ENCODE data around the gene GLP2R. TPM values are rescaled to one million over a fixed set of nuclear protein-coding genes. Genes with fewer than 3 reads are reported as not detected.

The GLP2R gene
- total RNA-seq, 1 experiment from 2014 or later: not detected

DNA sequence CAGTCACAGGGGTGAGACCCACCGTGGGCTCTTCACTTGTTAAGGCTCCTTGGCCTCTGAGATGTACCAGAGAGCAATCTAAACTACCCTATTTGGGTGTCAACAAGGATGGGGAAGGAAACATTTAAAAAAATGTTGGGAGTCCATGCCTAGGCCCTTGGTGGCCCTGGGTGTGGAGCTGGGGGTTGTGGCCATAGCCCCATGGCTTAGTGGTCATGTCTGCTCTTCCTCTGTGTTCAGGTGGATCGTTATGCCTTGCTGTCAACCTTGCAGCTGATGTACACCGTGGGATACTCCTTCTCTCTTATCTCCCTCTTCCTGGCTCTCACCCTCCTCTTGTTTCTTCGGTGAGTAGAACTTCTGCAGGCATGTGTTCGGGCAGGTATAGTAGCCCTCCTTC is 28.5 kb downstream of the GLP2R start:
- no peak for DNase-seq (ENCODE audit: low spot score)

DNA sequence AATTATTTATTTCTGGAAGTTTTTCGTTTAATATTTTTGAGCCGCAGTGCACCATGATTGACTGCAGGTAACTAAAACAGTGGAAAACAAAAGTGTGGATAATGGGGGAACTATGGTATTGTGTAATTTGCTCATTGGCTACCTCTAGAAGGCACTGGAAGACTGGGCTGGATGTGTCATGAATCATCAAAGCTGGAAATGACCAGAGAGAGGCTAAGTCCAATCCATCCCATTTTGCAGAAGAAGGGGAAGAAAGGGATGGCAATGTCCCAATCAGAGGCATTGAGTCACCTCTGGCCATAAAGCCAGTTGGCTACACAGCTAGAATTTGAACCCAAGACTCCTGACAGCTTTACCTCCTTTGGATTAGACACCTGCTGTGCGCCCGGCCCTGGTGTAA is 29.3 kb downstream of the GLP2R start:
- DNase-seq (ENCODE audit: low spot score): no peak

DNA sequence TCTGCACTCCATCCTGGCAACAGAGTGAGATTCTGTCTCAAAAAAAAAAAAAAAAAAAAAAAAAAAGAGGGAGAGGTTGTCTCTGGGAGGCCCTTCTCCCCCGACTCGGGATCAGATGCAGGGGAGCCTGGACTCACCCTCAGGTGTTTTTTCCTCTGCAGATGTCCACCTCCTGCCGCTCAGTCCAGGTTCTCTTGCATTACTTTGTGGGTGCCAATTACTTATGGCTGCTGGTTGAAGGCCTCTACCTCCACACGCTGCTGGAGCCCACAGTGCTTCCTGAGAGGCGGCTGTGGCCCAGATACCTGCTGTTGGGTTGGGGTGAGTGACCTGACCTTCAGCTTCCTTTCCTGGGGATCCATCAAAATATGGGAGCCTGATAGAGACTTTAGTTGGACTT is 34.1 kb downstream of the GLP2R start:
- DNase-seq (ENCODE audit: low spot score): no peak

DNA sequence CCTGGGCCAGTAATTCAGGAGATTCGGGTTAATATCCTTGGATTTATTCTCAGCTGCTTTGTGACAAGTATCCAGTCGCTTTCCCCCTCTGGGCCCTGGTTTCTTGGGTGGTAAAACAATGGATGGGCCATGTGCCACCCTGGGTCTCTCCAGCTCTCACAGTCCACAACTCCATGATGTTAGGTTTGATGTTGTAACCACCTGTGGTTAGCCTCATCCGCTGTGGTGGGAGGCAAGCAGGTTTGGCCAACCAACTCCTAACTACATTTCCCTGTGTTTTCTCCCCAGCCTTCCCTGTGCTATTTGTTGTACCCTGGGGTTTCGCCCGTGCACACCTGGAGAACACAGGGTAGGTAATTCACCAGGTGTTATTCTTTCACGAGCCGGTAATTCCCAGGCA is 35.1 kb downstream of the GLP2R start:
- no peak for DNase-seq (ENCODE audit: low spot score)

DNA sequence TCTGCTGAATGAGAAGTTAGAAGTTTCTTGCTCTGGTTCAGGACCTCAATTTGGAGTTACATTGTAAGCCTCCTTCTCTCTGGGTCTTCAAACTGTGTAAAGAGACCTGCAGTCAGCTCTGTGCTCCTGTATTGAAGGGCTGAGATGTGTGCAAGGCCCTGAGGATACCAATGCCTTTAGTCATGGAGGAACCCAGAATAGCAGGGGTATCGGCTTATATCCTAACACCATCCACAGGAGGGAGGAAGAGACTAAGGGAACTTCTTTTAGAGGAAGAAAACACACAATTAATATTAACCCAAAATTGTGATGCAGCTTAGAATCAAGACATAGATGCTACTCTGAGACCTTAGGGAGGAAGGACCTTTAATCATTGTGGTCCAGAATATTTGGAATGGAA is 36.5 kb downstream of the GLP2R start:
- no peak for DNase-seq (ENCODE audit: low spot score)

DNA sequence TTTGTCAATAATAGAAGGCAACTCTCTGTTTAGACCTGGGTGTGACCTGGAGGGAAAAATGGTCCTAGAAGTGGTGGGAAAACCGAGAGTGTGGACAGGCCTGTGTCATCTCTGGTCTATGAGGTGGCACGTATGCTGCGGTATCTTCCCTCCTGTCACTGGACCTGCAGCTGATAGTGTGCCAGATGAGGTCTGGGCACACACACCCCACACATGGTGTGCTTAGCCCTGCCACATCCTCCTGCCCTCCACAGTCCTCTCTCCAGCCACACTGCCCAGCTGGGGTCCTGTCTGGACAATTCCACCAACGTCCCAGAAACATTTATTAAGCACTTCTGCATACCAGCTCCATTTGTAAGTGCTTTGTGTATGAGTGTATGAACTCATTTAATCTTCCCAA is 37.2 kb downstream of the GLP2R start:
- no peak for DNase-seq (ENCODE audit: low spot score)

DNA sequence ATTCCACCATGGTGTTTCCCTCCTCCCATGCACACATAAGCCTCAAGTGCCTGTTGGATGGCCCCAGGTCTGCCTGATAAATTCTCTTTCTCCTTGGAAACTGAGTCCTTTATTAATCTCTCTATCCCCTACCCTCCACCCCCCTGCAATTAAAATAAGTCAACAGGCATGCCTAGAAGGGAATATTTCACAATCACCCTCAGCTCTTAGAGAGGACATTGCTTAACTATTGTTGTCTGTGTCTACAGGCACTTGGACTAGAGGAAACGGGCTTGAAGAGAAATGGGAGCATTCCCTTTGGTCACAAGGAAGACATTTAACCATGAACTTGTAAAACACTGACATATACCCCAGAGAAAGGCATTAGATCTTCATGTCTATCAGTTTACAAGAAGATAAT is 39.9 kb downstream of the GLP2R start:
- DNase-seq (ENCODE audit: low spot score): no peak

DNA sequence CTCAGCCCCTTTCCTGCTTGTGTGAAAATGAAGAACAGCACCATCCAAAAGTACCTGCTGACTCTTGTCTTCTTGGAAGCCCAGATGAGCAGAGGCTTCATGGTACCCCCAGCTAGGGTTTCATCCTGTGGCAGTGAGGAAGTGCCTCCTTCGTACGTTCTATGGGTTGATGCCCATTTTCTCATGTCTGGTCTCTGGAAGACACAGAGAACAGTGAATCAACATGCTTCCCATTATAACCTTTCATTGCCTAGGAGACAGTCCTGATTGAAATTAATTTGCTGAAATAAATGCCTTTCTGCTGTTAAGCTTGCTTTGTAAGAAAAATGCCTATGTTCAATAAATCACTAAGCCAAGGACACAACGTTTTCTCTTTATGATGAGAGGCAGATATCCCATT is 42.8 kb downstream of the GLP2R start:
- DNase-seq (ENCODE audit: low spot score): no peak

DNA sequence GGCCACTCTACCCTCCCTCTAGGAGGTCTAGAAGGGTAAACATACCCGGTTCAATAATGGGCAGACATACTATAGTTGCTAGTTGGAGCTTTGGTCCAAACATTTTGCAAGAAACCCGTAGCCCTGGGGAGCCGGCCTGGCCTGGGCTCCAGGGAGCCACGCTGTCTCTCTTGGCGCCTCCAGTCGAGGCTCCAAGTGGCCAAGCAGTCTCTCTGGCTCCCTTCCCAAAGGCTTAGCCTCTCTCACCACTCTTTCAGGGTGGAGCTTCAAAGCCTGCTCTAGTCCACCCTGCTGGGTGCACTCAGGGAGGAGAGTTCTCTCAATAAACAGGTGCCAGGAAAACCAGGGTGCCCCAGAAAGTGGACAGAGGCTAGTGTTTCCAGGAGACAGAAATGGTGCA is 47.1 kb downstream of the GLP2R start:
- no peak for DNase-seq (ENCODE audit: low spot score)

DNA sequence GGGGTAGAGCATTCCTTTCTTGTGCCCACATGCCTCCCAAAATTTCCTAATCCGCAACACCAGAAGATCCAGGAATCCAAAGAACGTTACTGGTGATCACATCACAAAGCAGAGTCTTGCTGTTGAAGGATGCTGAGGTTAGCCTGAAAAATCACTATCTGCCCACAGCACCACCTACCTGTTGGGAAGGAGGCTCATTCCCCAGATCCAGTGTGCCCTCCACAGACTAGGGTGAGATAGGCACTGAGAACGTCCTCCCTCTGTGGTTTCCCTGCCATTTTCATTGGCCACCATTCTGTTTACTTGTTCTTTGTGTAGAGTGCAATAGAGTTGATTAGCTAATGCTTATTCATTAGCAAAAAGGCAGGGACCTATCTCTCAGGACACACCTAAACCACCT is 49.0 kb downstream of the GLP2R start:
- DNase-seq (ENCODE audit: low spot score): no peak

DNA sequence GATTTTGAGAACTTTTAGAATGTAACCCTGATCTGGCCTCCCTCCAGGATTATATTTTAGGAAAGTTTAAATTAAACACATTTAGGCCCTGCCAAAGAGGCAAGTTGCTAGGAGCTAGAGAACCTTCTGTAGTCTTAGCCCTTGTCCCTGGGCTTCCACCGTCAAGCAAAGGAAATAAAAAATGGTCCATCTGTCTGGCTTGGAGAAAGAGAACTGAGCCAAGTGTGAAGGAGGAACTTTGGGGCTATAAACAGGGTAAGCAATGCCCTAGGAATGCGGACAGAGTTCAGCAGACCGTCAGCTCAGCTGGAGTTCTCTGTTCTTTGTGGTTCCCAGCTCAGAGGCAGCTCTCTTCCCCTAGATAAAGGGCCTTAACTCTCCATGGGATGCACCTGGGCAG is 49.7 kb downstream of the GLP2R start:
- peak; percentile 61 for DNase-seq (ENCODE audit: low spot score)

DNA sequence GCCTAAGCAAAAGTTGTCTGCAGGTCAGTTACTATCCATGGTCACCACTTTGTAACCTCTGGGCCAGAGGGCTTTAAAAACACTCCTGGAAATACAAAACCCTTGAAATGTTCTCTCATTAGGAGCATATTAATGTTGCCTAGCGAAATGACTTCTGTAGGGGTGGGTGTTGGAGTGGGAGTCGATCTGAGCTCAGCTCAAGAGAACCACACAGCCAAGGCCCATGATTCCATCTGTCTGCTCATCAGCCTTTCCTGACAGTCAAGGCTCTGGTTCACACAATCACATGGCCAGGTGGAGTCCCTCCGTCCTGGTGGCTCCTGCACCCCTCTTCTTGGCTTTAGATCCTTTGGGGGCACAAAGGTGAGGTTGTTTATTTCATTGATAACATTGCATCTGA is 52.6 kb downstream of the GLP2R start:
- DNase-seq (ENCODE audit: low spot score): no peak

DNA sequence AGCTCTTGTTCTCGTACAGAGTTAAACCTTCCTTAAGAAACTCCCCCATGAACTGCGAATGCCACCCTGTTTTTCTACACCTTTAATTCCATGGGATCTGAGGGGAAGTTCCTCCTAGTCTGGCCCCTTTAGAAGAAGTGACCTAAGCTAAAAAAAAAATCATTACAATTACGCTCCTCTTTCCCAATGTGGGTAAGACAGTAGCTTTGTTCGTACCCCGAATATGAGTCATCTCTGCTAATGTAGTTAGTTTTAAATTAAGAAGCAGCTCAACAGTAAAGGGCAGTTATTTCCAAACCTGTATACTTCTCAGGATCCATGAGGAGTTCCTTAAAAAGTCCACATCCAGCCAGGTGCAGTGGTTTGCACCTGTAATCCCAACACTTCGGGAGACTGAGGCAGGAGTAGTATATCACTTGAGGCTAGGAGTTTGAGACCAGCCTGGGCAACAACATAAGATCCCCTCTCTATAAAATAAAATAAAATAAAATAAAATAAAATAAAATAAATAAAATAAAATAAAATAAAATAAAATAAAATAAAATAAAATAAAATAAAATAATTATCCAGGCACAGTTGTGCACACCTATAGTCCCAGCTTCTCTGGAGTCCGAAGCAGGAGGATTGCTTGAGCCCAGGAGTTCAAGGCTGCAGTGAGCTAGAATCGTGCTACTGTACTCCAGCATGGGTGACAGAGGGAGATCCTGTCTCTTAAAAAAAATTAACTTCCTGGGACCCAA is 53.2 kb downstream of the GLP2R start:
- DNase-seq (ENCODE audit: low spot score): no peak

DNA sequence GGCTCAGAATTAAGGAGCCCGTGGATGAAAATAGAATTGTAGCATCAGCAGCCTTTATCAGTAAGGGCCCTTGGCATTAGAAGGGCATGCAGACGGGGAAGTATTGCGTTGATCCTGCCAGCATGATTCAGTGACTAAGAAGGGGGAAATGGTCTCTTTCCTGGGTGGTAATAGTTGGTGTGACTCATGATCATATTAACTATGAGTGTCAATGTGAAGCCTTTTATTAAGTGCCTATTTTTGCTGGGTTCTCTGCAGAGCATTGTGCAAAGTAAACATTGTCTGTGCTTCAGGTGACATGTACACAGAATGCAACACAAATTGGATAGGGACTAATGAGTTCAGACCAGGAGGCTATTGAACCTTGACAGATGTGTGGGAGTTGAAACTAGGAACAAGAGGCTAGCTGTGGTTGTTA is 54.9 kb downstream of the GLP2R start:
- DNase-seq (ENCODE audit: low spot score): peak; percentile 56

DNA sequence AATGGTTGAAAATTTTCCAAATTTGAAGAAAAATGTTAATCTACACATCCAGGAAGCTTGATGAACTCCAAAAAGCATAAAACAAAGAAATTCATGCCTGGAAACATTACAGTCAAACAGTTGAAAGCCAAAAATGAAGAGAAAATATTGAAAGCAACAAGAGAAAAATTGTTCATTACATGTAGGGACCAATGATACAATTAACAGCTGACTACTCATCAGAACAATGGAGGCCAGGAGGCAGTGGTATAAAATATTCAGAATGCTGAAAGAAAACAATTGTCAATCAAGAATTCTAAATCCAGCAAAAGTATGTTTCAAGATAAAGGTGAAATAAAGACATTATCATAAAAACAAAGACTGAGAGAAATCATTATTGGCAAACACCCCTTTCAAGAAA is 57.7 kb downstream of the GLP2R start:
- DNase-seq (ENCODE audit: low spot score): no peak

DNA sequence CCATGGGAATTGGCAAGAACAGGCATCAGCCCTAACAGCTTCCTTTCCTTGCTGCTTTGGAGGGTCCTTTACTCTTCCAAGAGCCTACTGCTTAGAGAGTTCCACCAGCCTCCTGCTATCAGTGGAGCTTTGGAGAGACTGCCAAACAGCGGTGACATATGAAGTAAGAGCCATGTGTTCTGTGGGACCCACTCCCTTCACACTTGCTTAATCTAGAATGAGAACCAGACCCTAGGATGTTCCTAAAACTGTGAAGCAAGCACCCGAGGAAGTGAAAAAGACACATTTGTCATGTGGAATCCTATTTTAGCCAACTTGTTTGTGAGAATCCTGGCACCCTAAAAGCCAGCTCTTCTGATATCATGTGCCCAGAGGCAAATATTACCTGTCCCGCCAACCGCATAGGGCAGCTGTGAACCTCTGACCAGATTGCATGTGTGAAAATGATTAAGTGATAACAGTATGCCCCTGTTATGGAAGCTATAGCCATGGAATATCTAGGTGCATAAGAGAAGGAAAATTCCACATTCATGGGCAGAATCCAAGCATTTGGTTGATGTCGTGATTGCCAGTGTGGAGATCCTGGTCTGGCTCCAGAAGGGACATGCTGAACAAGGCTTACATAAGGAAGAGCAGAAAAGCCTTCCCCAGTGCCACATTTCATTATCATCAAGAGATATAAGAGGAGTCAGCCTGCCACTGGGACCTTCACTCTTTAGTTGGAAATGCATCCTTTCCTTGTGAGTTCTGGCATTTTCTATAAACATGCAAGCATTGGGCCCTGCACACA is 60.6 kb downstream of the GLP2R start:
- no peak for DNase-seq (ENCODE audit: low spot score)

DNA sequence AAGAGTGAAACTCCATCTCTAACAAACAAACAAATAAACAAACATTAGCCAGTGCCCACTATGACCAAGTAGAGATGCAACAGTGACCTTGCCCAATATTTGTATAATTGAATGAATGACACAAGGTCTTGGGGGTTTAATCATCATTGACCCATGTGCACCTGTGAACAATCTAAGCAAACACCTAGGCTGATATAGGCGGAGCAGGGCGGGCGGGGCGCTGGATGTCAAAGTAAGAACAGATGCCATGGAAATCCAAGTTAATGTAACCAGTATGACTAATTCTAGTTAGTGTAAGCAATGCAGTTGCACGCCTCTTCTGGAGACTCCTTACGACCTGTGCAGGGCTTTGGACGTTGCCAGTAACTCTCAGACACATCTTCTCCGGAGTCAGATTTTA is 61.8 kb downstream of the GLP2R start:
- DNase-seq (ENCODE audit: low spot score): peak; percentile 13

DNA sequence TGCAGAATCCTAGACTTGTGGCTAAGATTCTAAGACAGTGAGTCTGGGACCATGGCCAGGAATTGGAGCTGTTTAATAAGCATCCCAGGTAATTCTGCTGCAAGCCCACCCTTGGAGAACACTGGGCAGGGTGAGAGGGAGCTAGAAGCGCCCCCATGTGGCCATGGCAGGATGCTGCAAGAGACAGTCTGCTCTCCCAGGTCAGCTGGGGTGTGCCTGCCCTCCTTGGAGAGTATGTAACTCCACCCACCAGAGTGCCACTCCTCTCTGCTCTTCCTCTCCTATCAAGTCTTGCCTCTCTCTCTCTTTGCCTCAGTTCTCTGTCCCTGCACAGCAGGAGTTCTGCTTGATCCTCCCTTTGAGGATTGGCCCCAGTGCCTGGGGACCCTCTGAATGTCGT is 64.4 kb downstream of the GLP2R start:
- peak; percentile 28 for DNase-seq (ENCODE audit: low spot score)

DNA sequence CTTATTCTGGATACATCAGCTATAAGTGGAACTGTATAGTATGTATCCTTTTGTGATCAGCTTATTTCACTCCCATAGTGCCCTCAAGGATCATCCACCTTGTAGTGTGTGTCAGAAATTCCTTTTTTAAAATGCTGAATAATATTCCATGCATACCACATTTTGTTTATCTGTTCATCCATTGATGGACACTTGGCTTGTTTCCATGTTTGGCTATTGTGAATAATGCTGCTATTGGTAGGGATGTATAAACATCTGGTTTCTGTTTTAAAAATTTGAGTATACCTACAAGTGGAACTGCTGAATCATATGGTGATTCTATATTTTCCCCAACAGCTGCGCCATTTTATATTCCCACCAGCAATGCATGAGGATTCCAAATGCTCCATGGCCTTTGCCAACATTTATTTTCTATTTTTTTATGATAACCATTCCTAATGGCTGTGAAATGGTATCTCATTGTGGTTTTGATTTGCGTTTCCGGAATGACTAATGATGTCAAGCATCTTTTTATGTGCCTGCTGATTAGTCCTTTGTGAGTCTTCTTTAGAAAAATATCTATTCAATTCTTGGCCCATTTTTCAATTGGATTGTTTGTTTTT is 67.8 kb downstream of the GLP2R start:
- no peak for DNase-seq (ENCODE audit: low spot score)

DNA sequence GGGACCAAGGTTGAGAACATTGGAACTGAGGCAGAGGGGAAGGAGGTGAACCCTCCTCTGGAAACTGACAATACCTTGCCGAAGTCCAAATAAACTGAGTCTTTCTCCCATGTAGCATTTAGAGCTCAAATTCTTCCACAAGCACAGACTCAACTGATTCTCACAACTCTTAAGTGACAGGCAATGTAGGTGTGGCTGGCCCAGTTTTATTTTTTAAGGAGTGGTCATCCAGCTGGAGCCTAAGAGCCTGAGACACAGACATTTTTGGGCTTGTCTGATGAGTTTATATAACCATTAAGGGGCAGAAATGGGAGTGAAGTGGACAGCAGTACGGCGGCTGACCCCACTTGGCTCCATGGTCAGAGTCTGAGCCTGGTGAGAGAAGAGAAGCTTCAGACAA is 68.5 kb downstream of the GLP2R start:
- DNase-seq (ENCODE audit: low spot score): no peak

DNA sequence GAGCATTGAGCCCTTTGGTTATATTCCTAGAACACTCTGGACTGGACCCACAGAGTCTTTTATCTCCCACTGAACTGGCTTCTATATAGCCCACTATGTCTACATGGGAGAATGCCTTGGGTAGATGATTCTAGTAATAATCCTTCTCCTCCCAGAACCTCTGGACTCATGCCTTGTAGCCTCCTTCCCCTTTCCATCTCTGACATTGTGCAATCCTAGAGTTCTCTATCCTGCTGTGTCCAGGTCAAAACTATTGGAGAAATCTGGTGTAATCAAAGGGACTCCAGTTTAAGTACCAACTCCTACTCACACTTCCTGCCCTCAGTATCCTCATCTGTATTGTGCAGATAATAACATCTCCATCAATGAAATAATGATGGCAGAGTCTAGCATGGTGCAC is 70.2 kb downstream of the GLP2R start:
- DNase-seq (ENCODE audit: low spot score): no peak

DNA sequence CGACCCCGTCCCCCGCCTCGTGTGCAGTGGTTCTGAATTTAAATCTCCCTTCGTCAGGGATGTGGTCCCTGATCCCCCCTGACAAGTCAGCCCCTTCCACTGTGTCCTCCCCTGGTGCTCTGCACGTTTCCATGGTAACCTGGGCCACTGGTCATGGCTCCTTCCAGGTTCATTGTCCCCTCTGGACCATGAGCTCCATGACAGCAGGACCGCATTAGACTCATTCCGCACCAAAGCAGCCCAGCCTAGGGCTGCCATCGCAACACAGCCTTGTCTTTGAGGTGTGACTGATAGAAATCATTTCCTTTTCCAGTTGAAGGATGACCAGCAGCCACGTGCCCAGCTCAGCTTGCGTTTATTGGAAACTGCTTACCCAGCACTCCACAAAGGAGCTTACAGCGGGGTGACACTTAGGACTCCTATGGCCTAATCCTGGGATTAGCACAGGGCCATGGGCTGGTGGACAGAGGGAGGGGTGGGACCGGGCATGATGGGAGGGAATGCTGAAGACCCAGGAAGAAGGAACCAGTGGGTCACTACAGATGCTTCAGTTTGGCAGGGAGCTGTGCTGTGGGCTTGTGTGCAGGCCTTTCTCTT is 71.7 kb downstream of the GLP2R start:
- no peak for DNase-seq (ENCODE audit: low spot score)

DNA sequence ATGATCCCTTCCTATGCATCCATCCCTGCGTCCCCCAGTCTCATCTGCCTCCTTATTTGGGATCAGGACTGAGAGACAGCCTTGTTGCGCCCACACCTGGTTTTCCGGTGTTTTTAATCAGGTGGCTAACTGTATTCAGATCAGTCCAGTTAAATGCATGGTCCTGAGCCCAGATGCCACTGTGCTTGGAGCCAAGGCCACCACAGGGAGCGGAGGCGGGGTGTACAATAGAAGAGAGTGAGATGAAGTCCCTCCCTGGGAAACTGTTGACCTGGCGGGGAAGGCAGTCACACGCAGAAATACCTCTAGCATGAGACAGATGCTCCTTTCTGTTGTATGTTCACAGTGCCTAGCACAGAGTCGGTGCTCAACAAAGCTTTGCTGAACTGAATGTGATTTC is 73.1 kb downstream of the GLP2R start:
- DNase-seq (ENCODE audit: low spot score): no peak

Measured in HT-29 (cell line).